Measurements from ENCODE around the gene EYA2. TPM values are rescaled to one million over a fixed set of nuclear protein-coding genes. Genes with fewer than 3 reads are reported as not detected.

EYA2 gene
- total and polyA plus RNA-seq, 2 donors (not counting 1 experiment from before 2014, with no cell fraction given): 1.1 to 2.8 TPM

DNA sequence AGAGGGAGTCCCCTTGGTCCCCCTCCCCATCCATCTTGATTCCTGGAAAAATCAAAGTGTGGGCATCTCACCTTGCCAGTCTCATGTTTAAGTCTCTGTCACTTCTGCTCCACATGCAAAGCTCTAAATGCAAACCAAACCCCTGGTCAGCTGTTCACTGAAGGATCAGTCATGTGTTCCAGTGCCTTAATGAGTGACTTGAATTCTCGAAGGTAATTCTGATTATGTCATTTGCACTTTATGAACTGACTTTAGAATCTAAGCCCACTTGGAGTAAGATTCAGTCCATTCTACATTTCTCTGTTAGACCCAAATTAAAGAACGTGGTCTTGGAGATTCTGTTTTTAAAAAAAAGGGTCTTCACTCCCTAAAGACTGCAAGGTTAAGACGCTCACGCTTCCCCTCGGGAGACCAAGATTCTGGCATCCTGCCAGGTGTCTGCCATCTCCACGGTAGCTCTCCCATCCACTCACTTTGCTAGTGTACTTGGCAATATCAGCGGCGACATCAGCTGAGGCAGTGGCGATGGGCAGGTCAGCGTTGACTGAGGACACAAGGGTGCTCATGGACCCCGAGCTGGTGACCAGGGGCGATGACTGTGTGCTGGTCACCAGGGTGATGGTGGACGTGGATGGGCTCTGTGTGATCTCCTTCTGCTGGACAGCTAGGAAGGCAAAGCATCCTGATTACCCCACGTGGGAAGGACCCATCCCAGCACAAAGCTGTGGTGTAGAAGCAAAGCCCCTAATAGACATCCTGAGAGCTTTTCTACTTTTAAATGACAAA, 341.4 kb downstream of the EYA2 start:
- intact Hi-C loops (cut with micrococcal nuclease): no loop called here
- H3K27ac ChIP-seq (ENCODE audit: low read length in 2 of 2): no peak overlapping the region
- ChIA-PET CTCF (interaction anchor here (1.9 kb wide), 1 partner anchor 148 kb away, joined by 7 read pairs; no protein-coding TSS in a partner anchor), POLR2A (no interaction called here)
- no peak overlapping the region for H3K4me2 ChIP-seq (replicated peaks; ENCODE audit: low read depth, low read length, poor library complexity, severe bottlenecking)
- H2AFZ ChIP-seq (ENCODE audit: insufficient read depth, low read depth, low read length, poor library complexity, severe bottlenecking): no peak overlapping the region
- no peaks in the 10 kb centered on the region for H3K27me3 Mint-ChIP-seq
- TF ChIP-seq, protein P1, sequence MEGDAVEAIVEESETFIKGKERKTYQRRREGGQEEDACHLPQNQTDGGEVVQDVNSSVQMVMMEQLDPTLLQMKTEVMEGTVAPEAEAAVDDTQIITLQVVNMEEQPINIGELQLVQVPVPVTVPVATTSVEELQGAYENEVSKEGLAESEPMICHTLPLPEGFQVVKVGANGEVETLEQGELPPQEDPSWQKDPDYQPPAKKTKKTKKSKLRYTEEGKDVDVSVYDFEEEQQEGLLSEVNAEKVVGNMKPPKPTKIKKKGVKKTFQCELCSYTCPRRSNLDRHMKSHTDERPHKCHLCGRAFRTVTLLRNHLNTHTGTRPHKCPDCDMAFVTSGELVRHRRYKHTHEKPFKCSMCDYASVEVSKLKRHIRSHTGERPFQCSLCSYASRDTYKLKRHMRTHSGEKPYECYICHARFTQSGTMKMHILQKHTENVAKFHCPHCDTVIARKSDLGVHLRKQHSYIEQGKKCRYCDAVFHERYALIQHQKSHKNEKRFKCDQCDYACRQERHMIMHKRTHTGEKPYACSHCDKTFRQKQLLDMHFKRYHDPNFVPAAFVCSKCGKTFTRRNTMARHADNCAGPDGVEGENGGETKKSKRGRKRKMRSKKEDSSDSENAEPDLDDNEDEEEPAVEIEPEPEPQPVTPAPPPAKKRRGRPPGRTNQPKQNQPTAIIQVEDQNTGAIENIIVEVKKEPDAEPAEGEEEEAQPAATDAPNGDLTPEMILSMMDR (IDR thresholded peaks at IDR 0.05): no peak
- TF ChIP-seq EZH2 (IDR thresholded peaks at IDR 0.05; ENCODE audit: borderline replicate concordance, insufficient read depth, low read depth, low read length, poor library complexity, severe bottlenecking): no peak
- 90% methylated on average over 12 of the region's 14 CpGs for WGBS (ENCODE audit: insufficient coverage)
- H3K27ac Mint-ChIP-seq: no peak overlapping the region
- peaks cover 24% of the 10 kb centered on the region for H3K79me2 ChIP-seq (ENCODE audit: control insufficient read depth, insufficient read depth, low read length)
- peaks cover 21 to 87% of the 10 kb centered on the region in 2 experiments for H3K36me3 ChIP-seq (replicated peaks in 1 of 2; ENCODE audit: control extremely low read depth in 1 of 2, control insufficient read depth in 1 of 2, extremely low read depth in 1 of 2, insufficient read depth in 2 of 2, low read length in 1 of 2)
- H3K9me3 ChIP-seq (ENCODE audit: control extremely low read depth in 1 of 3, control insufficient read depth in 2 of 3, insufficient read depth in 1 of 3, low read length in 2 of 3): no peaks in the 10 kb centered on the region
- no peak overlapping the region for H3K9ac ChIP-seq (ENCODE audit: low read length)
- DNase-seq (no peak), ATAC-seq (ENCODE audit: low read depth) (no peak)
- H3K4me3 Mint-ChIP-seq: no peak overlapping the region
- no peaks in the 10 kb centered on the region for H3K4me1 Mint-ChIP-seq
- H3K27me3 ChIP-seq (replicated peaks in 1 of 4; ENCODE audit: control extremely low read depth in 1 of 4, control insufficient read depth in 3 of 4, insufficient read depth in 4 of 4, low read length in 3 of 4): no peaks in the 10 kb centered on the region
- peaks cover 14% of the 10 kb centered on the region for H4K20me1 ChIP-seq (ENCODE audit: control insufficient read depth, insufficient read depth, low read length, poor library complexity, severe bottlenecking)
- no peaks in the 10 kb centered on the region for H3K9me3 Mint-ChIP-seq (ENCODE audit: insufficient read depth)
- H3K4me3 ChIP-seq (ENCODE audit: control extremely low read depth in 1 of 5, extremely low read depth in 1 of 5, insufficient read depth in 1 of 5, low read depth in 2 of 5, low read length in 4 of 5): no peak overlapping the region
- H3K4me1 ChIP-seq (ENCODE audit: control insufficient read depth in 2 of 2, insufficient read depth in 2 of 2, low read length in 2 of 2): no peaks in the 10 kb centered on the region

DNA sequence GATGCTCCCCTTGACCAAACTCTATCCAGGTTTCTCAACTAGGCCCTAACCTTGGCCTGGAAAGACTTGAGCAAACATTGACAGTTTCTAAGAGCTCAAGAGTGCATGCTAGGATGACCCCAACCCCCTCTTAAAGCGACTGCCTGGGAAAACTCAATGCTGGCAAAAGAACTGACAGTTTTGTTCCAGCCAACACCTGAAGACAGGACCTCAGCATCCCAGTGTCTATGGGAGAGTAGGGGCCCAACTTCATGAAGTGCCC, 341.9 kb downstream of the EYA2 start:
- Histone ChIP-seq H3K27ac (ENCODE audit: low read length in 2 of 2) (no peak overlapping the region), H4K20me1 (ENCODE audit: control insufficient read depth, insufficient read depth, low read length, poor library complexity, severe bottlenecking) (peaks cover 12% of the 10 kb centered on the region), H3K27me3 (replicated peaks in 1 of 4; ENCODE audit: control extremely low read depth in 1 of 4, control insufficient read depth in 3 of 4, insufficient read depth in 4 of 4, low read length in 3 of 4) (no peaks in the 10 kb centered on the region), H3K9me3 (ENCODE audit: control extremely low read depth in 1 of 3, control insufficient read depth in 2 of 3, insufficient read depth in 1 of 3, low read length in 2 of 3) (no peaks in the 10 kb centered on the region), H3K4me2 (replicated peaks; ENCODE audit: low read depth, low read length, poor library complexity, severe bottlenecking) (no peak overlapping the region), H3K79me2 (ENCODE audit: control insufficient read depth, insufficient read depth, low read length) (peaks cover 29% of the 10 kb centered on the region), H3K9ac (ENCODE audit: low read length) (no peak overlapping the region), H3K4me3 (ENCODE audit: control extremely low read depth in 1 of 5, extremely low read depth in 1 of 5, insufficient read depth in 1 of 5, low read depth in 2 of 5, low read length in 4 of 5) (no peak overlapping the region), H2AFZ (ENCODE audit: insufficient read depth, low read depth, low read length, poor library complexity, severe bottlenecking) (no peak overlapping the region), H3K4me1 (ENCODE audit: control insufficient read depth in 2 of 2, insufficient read depth in 2 of 2, low read length in 2 of 2) (no peaks in the 10 kb centered on the region), H3K36me3 (replicated peaks in 1 of 2; ENCODE audit: control extremely low read depth in 1 of 2, control insufficient read depth in 1 of 2, extremely low read depth in 1 of 2, insufficient read depth in 2 of 2, low read length in 1 of 2) (peaks cover 23 to 86% of the 10 kb centered on the region in 2 experiments)
- 100% methylated on average over 1 of the region's 1 CpG for WGBS (ENCODE audit: insufficient coverage)
- intact Hi-C loops (cut with micrococcal nuclease): no loop called here
- DNase-seq: no peak
- Mint-ChIP-seq H3K4me1 (no peaks in the 10 kb centered on the region), H3K27ac (peak overlapping the region; percentile 26), H3K4me3 (no peak overlapping the region), H3K27me3 (no peaks in the 10 kb centered on the region), H3K9me3 (ENCODE audit: insufficient read depth) (no peaks in the 10 kb centered on the region)
- CTCF ChIA-PET: interaction anchor here (1.9 kb wide), 1 partner anchor 147 kb away, joined by 7 read pairs; no protein-coding TSS in a partner anchor
- no peak for ATAC-seq (ENCODE audit: low read depth)
- POLR2A ChIA-PET: no interaction called here
- no peak for TF ChIP-seq EZH2 (IDR thresholded peaks at IDR 0.05; ENCODE audit: borderline replicate concordance, insufficient read depth, low read depth, low read length, poor library complexity, severe bottlenecking)
- TF ChIP-seq, protein P1 (IDR thresholded peaks at IDR 0.05): no peak

All from B cell (primary cell).